ENCODE data around the gene NFATC2.
A peak's percentile ranks its signal among the peaks of the same experiment; 100 is the strongest.

NFATC2 gene

GRCh38 chr20:51386586-51386985, 155.9 kb downstream of the NFATC2 start:
- no peak for DNase-seq

- DNase-seq, result peak; percentile 18
Measured at GRCh38 chr20:51385646-51386530, 156.6 kb downstream of the NFATC2 start.

- no peak for DNase-seq
Measured at GRCh38 chr20:51384875-51385274, 157.6 kb downstream of the NFATC2 start.

DNA sequence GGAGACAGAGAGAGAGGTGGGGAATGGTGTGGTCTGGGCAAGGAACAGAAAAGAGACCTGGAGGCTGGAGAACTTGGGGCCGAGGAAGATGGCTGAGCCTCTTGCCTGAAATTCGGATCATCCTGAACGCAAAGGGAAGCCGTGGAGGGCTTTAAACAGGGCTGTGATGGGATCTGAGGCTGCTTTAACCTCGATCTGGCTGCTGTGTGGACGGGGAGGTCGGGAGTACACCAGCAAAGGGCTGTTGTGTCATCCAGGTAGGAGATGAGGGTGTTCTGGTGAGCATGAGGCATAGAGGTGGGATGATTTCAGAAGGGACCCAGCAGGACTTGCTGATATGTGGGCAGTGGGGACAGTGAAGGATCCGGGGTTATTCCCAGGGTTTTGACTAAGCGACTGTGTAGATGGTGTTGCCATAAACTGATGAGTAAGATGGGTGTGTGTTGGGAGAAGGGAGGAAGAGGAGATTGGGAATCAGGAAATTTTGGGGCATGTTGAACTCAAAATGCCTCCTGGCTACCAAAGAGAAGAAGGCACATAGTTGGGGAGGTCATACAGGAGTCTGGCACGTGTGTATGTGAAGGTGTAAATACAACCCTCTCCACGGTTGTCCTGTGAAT, 158.5 kb downstream of the NFATC2 start:
- DNase-seq, result no peak

GRCh38 chr20:51382986-51383821, 159.3 kb downstream of the NFATC2 start:
- DNase-seq, result no peak

- no peak for DNase-seq
Measured at GRCh38 chr20:51382111-51382985, 160.2 kb downstream of the NFATC2 start.

- DNase-seq, result no peak
Measured at GRCh38 chr20:51381557-51381956, 161.0 kb downstream of the NFATC2 start.

GRCh38 chr20:51380401-51381385, 161.8 kb downstream of the NFATC2 start:
- no peak for DNase-seq

GRCh38 chr20:51379601-51380341, 162.7 kb downstream of the NFATC2 start:
- no peak for DNase-seq

DNA sequence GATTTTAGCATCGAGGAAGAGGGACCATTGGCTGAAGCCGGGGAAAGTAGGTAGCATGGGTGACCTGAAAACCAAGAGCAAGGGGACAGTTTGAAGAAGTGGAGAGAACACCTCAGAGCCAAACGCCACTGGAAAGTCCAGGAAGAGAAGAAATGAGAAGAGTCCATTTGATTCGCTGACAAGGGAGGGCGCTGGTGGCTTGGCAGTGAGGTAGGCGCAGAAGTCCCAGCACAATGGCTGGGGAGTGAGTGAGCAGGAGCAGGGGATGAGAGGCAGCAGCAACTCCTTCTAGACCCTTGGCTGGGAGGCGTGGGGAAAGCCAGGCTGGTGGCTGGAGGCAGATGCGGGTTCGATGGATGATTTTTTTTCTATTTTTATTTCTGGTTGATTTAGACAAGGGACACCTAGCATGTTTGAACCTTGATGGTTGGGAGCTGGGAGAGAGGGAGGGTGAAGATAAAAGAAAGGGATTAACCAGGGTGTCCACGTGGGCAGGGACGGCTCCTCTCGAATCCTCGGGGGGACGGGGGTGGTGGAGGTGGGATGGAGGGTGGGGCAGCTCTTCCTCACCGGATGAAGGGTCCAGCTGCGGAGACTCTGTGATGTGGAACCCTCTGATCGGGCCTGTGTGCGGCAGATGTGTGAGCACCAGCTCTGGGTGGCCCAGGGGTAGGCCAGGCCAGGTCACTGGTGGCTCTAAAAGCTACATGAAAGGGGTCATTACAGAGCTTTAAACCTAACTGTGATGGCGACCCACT, 164.2 kb downstream of the NFATC2 start:
- no peak for DNase-seq

DNA sequence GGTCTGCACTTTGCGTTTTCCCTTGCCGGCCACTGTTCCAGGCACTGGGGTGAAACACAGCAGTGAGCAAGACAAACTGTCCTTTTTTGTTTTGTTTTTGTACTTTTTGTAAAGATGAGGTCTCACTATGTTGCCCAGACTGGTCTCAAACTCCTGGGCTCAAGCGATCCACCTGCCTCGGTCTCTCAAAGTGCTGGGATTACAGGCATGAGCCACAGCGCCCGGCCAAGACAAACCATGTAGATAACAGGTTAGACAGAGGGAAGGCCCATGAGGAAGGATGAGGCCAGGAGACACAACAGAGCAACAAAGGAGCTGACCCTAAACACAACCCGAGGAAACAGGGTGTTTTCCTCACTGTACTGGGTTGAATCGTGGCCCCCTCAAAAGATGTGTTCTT, 165.4 kb downstream of the NFATC2 start:
- no peak for DNase-seq

DNA sequence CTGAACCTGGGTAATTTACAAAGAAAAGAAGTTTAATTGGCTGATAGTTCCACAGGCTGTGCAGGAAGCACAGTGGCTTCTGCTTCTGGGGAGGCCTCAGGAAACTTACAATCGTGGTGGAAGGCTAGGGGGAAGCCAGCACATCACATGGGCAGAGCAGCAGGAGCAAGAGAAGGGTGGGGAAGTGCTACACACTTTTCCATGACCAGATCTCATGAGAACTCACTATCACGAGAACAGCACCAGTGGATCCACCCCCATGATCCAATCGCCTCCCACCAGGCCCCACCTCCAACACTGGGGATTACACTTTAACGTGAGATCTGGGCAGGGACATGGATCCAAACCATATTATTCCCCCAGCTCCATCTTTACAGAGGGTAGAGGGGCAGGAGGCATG, 166.4 kb downstream of the NFATC2 start:
- no peak for DNase-seq

DNA sequence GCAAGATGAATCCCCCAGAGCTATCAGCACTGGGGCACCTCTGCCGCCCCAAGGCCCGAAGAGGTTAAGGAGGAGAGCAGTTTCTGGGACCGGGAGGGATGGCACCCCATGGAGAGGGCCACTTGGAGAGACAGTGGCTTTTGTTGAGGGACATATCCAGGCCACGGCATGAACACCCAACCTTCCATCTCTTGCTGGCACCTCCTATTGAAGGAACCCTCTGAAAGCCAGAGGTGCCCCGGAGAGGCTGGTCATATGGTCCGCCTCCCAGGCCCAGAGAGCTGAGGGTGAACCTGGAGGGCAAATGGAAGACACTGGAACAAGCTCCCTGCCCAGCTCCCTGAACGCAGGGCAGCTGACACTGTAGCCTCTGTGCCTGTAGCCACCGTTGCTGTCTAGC, 167.0 kb downstream of the NFATC2 start:
- DNase-seq, result no peak

- no peak for DNase-seq
Measured at GRCh38 chr20:51374961-51375360, 167.6 kb downstream of the NFATC2 start.

GRCh38 chr20:51374456-51374830, 168.1 kb downstream of the NFATC2 start:
- no peak for DNase-seq

DNA sequence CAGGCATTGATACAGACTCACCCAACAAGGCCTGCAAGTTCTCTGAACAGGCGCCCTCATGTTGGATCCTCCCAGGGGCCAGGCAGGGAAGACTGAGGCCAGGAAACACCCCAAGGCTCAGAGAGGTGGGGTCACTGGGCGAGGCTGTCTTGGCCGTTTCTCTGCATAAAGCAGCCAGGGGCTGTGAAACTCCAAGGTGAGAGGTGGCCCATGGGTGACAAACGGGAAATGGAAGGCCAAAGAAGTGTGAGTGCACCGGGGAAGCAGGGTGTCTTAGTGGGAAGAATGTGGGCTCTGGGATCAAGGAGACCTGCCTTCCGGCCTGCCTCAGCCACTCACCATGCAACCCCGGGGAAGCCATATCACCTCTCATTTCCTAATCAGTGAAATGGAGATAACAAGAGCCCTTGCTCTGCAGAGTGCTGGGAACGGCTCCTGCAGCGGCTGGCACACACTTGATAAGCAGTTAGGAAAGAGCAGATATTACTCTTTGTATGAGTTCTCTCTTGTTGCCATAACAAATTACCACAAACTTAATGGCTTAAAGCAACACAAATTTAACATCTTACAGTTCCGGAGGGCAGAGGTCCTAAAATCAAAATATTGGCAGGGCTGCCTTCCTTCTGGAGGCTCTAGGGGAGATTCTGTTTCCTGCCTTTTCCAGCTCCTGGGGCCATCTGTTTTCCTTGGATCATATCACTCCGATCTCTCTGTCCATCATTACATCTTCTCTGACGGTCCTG, 168.6 kb downstream of the NFATC2 start:
- DNase-seq, result no peak

- no peak for DNase-seq
Measured at GRCh38 chr20:51372966-51373365, 169.6 kb downstream of the NFATC2 start.

DNA sequence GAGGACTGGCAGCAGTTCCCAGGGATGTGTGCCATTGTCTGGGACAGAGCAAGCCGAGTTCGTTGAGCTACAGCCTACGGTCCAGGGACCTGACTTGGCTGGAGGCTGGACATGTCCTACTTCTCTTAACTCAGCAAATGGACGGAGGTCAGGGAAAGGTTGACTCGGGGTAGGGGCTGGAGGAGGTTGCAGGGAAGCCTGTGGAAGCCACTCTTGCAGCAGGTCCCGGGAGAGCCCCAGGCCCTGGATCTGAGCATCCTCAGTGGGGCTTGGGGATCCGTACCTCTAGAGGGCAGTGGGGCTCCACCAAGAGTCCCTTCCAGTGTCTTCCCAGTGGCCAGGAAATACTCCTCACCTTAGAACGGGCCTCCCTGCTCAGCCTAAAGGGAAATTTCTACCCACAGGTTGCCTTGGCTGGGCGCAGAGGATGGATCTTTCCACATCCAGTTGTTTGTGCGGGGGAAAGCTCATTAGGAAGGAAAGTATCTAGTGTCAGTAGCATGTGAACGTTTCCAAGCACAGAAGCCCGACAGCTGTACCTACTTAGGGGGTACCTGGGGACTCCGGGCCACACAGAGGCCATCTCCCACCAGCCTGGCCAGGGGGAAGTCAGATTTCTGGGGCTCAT, 170.2 kb downstream of the NFATC2 start:
- DNase-seq, result peak; percentile 58

DNA sequence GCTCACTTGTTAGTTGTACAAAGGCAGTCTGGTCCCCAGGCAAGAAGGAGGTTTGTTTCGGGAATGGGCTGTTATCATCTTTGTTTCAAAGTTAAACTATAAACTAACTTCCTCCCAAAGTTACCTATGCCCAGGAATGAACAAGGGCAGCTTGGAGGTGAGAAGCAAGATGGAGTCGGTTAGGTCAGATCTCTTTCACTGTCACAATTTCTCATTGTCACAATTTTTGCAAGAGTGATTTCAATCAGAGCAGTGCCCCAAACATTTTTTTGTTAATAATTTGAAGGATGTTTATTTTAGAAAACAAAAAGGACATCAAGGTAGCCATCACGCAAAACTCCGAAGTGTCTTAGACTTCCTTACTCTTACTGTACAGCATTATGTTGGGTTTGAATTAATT, 170.8 kb downstream of the NFATC2 start:
- no peak for DNase-seq
